Mesenchymal stem cell (in vitro differentiated cells and primary cell): ENCODE results near the gene FAM174C.

ENCODE experiments used
- DNase-seq: peaks from one replicate; pipeline ENCODE4 v3.0.0-alpha.2; 2013
- H2AFZ ChIP-seq: one replicate; pipeline ENCODE4 v1.6.1; 2013; ENCODE audit warnings: low read depth, mild to moderate bottlenecking, control low read depth, inconsistent platforms, low read length, moderate library complexity
- H2AK5ac ChIP-seq: 2 replicates; pipeline ENCODE4 v1.6.1; 2013; ENCODE audit warnings: low read length, moderate library complexity, mild to moderate bottlenecking, inconsistent platforms; ENCODE audit not compliant: severe bottlenecking
- H2BK120ac ChIP-seq: one replicate; pipeline ENCODE4 v1.6.1; 2013; ENCODE audit warnings: low read depth, mild to moderate bottlenecking, inconsistent platforms, low read length, moderate library complexity
- H2BK12ac ChIP-seq, 2 experiments: one replicate each; pipeline ENCODE4 v1.6.1; 2013; ENCODE audit warnings: inconsistent platforms in 2 of 2, low read length in 2 of 2, mild to moderate bottlenecking in 2 of 2, moderate library complexity in 2 of 2, control low read depth in 1 of 2
- H2BK15ac ChIP-seq: one replicate; pipeline ENCODE4 v1.6.1; 2013; ENCODE audit warnings: mild to moderate bottlenecking, low read depth, inconsistent platforms; ENCODE audit not compliant: poor library complexity, severe bottlenecking
- H2BK5ac ChIP-seq: 2 replicates; pipeline ENCODE4 v1.6.1; 2013; ENCODE audit warnings: low read depth, mild to moderate bottlenecking, low read length, control low read depth, inconsistent platforms; ENCODE audit not compliant: poor library complexity, severe bottlenecking
- H3K14ac ChIP-seq, 2 experiments: one replicate each; pipeline ENCODE4 v1.6.1; 2013; ENCODE audit warnings: inconsistent platforms in 2 of 2, low read length in 2 of 2, control low read depth in 1 of 2, mild to moderate bottlenecking in 1 of 2, moderate library complexity in 1 of 2
- H3K18ac ChIP-seq, 2 experiments: one replicate each; pipeline ENCODE4 v1.6.1; 2013; ENCODE audit warnings: inconsistent platforms in 2 of 2, low read length in 2 of 2, control low read depth in 1 of 2, low read depth in 1 of 2, mild to moderate bottlenecking in 1 of 2
- H3K23ac ChIP-seq, 2 experiments: one replicate each; pipeline ENCODE4 v1.6.1; 2013; ENCODE audit warnings: inconsistent platforms in 2 of 2, low read length in 2 of 2, mild to moderate bottlenecking in 2 of 2, moderate library complexity in 2 of 2, control low read depth in 1 of 2
- H3K27ac ChIP-seq: 2 replicates; pipeline ENCODE4 v1.5.1; 2013; ENCODE audit warnings: mild to moderate bottlenecking, moderate library complexity, low read length, control low read depth, inconsistent platforms; ENCODE audit not compliant: poor library complexity, severe bottlenecking
- H3K27me3 ChIP-seq, 2 experiments: 2 replicates each; pipeline versions ENCODE4 v1.6.1 to v1.7.0; 2013; ENCODE audit warnings: low read length in 2 of 2, mild to moderate bottlenecking in 2 of 2, moderate library complexity in 2 of 2, control low read depth in 1 of 2, inconsistent platforms in 1 of 2; ENCODE audit not compliant: control insufficient read depth in 1 of 2, insufficient read depth in 1 of 2
- H3K36me3 ChIP-seq, 2 experiments: 2 replicates each; pipeline versions ENCODE4 v1.6.1 to v1.7.0; 2013; ENCODE audit warnings: low read length in 2 of 2, control low read depth in 1 of 2, inconsistent platforms in 1 of 2, low read depth in 1 of 2, mild to moderate bottlenecking in 1 of 2; ENCODE audit not compliant: insufficient read depth in 2 of 2, control insufficient read depth in 1 of 2
- H3K4ac ChIP-seq, 2 experiments: one replicate each; pipeline ENCODE4 v1.6.1; 2013; ENCODE audit warnings: inconsistent platforms in 2 of 2, low read length in 2 of 2, mild to moderate bottlenecking in 2 of 2, moderate library complexity in 2 of 2, control low read depth in 1 of 2, low read depth in 1 of 2
- H3K4me1 ChIP-seq: 2 replicates; pipeline ENCODE4 v1.6.1; 2013; ENCODE audit warnings: low read depth, low read length, control low read depth; ENCODE audit not compliant: control insufficient read depth, insufficient read depth
- H3K4me2 ChIP-seq: 2 replicates; pipeline ENCODE4 v1.6.1; 2013; ENCODE audit warnings: low read length, mild to moderate bottlenecking, inconsistent platforms; ENCODE audit not compliant: poor library complexity, severe bottlenecking
- H3K4me3 ChIP-seq, 2 experiments: 2 replicates each; pipeline versions ENCODE4 v1.5.1 to v1.7.0; 2013; ENCODE audit warnings: low read length in 2 of 2, mild to moderate bottlenecking in 2 of 2, control low read depth in 1 of 2, low read depth in 1 of 2; ENCODE audit not compliant: insufficient read depth in 1 of 2
- H3K79me1 ChIP-seq: replicated peaks from 2 replicates; pipeline ENCODE4 v1.6.1; 2013; ENCODE audit warnings: mild to moderate bottlenecking, control low read depth, low read length, inconsistent platforms; ENCODE audit not compliant: poor library complexity, severe bottlenecking
- H3K9ac ChIP-seq: 2 replicates; pipeline ENCODE4 v1.7.0; 2013; ENCODE audit warnings: mild to moderate bottlenecking, low read length, moderate library complexity
- H3K9me3 ChIP-seq: 2 replicates; pipeline ENCODE4 v1.7.0; 2013; ENCODE audit warnings: mild to moderate bottlenecking, low read length; ENCODE audit not compliant: control insufficient read depth
- H4K8ac ChIP-seq: one replicate; pipeline ENCODE4 v1.6.1; 2013; ENCODE audit warnings: inconsistent platforms, mild to moderate bottlenecking, low read length, moderate library complexity
- H4K91ac ChIP-seq: one replicate; pipeline ENCODE4 v1.6.1; 2013; ENCODE audit warnings: mild to moderate bottlenecking, low read length, inconsistent platforms
- WGBS: methylation state at CpG from one replicate; pipeline ENCODE4 v1.1.7; 2013; ENCODE audit warnings: mixed read lengths; 5-methylcytosine and 5-hydroxymethylcytosine counted together

Gene FAM174C

DNA sequence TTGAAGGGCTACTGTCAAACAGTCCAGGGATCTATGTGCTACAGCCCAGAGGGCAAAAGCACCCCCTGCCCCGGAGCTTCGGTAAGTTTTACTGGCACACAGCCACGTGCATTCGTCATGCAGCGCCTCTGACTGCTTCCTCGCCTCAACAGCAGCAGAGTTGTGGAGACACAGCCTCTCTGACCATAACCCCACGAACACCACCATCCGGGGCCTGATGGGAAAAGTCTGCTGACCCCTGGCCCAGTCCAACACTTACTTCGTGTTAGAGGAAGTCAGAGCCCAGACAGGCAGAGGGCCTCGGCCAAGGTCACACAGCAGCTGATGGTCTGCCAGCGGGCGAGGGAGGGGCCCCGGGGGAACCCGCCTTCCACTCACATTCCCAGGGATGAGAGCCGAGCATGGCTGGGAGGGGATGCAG lies 42.7 kb upstream of the FAM174C start:
- Histone ChIP-seq H3K27ac (peak overlapping the region; percentile 13), H4K91ac (peak overlapping the region; percentile 43), H3K36me3 (peaks cover 20 to 79% of the 10 kb centered on the region in 2 experiments), H2BK15ac (no peak overlapping the region), H2BK12ac (peak overlapping the region in 1 of 2 experiments; percentile 2), H3K4me3 (no peak overlapping the region), H2AFZ (no peak overlapping the region), H3K23ac (peak overlapping the region in 1 of 2 experiments; percentile 47), H3K9ac (peak overlapping the region; percentile 27), H3K4me2 (peak overlapping the region; percentile 10), H3K4me1 (peaks cover 40% of the 10 kb centered on the region), H3K27me3 (no peaks in the 10 kb centered on the region), H3K18ac (peak overlapping the region in 1 of 2 experiments; percentile 13), H3K9me3 (no peaks in the 10 kb centered on the region), H3K4ac (peak overlapping the region in 1 of 2 experiments; percentile 59), H3K79me1 (peaks cover 35% of the 10 kb centered on the region), H3K14ac (no peak overlapping the region), H2AK5ac (no peak overlapping the region), H2BK120ac (no peak overlapping the region), H2BK5ac (no peak overlapping the region), H4K8ac (no peak overlapping the region)
- peak; percentile 78 for DNase-seq
- WGBS: 38% methylated on average over 14 of the region's 15 CpGs

DNA sequence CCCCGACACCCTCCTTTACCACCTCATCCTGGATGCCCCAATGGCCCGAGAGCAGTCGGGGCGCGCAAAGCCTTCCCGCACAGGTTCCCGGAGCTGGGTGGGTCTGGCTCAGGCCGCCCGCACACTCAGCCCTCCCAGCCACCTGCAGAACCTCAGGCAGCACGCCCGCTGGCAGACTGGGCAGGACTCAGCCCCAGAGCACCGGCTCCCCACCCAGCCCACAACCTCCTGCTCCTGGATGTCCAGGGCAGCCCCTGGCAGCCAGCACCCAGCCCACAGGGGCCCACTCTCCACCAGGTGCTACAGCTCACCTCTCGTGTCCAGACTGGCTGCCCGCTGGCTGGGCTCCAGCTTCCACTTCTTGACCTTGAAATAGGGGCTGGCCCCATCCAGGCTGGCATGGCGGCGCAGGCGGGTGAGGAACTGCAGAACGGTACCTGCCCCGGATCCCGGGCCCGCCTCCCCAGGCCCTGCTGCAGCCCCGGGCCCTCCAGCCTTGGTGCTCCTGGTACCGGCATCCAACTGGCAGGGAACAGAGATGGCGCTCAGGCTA lies 42.1 kb upstream of the FAM174C start:
- Histone ChIP-seq H2AK5ac (no peak overlapping the region), H2BK15ac (no peak overlapping the region), H3K4me1 (peaks cover 42% of the 10 kb centered on the region), H3K4me3 (no peak overlapping the region), H3K27me3 (no peaks in the 10 kb centered on the region), H3K79me1 (peaks cover 32% of the 10 kb centered on the region), H2BK12ac (peak overlapping the region in 1 of 2 experiments; percentile 2), H3K4me2 (no peak overlapping the region), H2BK120ac (no peak overlapping the region), H4K8ac (no peak overlapping the region), H3K9me3 (no peaks in the 10 kb centered on the region), H3K36me3 (peaks cover 20 to 74% of the 10 kb centered on the region in 2 experiments), H2AFZ (no peak overlapping the region), H3K23ac (no peak overlapping the region), H3K18ac (peak overlapping the region in 1 of 2 experiments; percentile 50), H3K14ac (no peak overlapping the region), H2BK5ac (no peak overlapping the region), H3K27ac (no peak overlapping the region), H4K91ac (peak overlapping the region; percentile 43), H3K9ac (peak overlapping the region; percentile 27), H3K4ac (peak overlapping the region in 1 of 2 experiments; percentile 59)
- DNase-seq: no peak
- WGBS: 97% methylated on average over 24 of the region's 24 CpGs

GRCh38 chr19:1234051-1234954 lies 41.0 kb upstream of the FAM174C start:
- peaks cover 44% of the 10 kb centered on the region for H3K4me1 ChIP-seq
- 96% methylated on average over 45 of the region's 45 CpGs for WGBS
- no peak overlapping the region for H2BK5ac ChIP-seq
- H3K18ac ChIP-seq: no peak overlapping the region
- H2AK5ac ChIP-seq: no peak overlapping the region
- H3K14ac ChIP-seq: no peak overlapping the region
- H3K4me2 ChIP-seq: no peak overlapping the region
- no peak overlapping the region for H2AFZ ChIP-seq
- H3K23ac ChIP-seq: no peak overlapping the region
- no peak overlapping the region for H2BK120ac ChIP-seq
- no peak overlapping the region for H4K8ac ChIP-seq
- H2BK15ac ChIP-seq: no peak overlapping the region
- no peak overlapping the region for H3K9ac ChIP-seq
- H4K91ac ChIP-seq: no peak overlapping the region
- no peak overlapping the region for H3K27ac ChIP-seq
- H3K36me3 ChIP-seq: peaks cover 20 to 63% of the 10 kb centered on the region in 2 experiments
- no peak overlapping the region for H2BK12ac ChIP-seq
- H3K79me1 ChIP-seq: peaks cover 32% of the 10 kb centered on the region
- no peak overlapping the region for H3K4me3 ChIP-seq
- no peaks in the 10 kb centered on the region for H3K9me3 ChIP-seq
- DNase-seq: no peak
- H3K4ac ChIP-seq: no peak overlapping the region
- H3K27me3 ChIP-seq: no peaks in the 10 kb centered on the region

- 97% methylated on average over 43 of the region's 43 CpGs for WGBS
- Histone ChIP-seq H3K27ac (no peak overlapping the region), H2BK15ac (no peak overlapping the region), H3K4me1 (peaks cover 50% of the 10 kb centered on the region), H3K23ac (no peak overlapping the region), H3K27me3 (no peaks in the 10 kb centered on the region), H4K8ac (no peak overlapping the region), H4K91ac (no peak overlapping the region), H3K36me3 (peaks cover 20 to 56% of the 10 kb centered on the region in 2 experiments), H3K4me2 (no peak overlapping the region), H3K4me3 (no peak overlapping the region), H3K79me1 (peaks cover 32% of the 10 kb centered on the region), H2BK12ac (no peak overlapping the region), H2AK5ac (no peak overlapping the region), H2BK120ac (no peak overlapping the region), H3K9ac (no peak overlapping the region), H3K9me3 (no peaks in the 10 kb centered on the region), H3K18ac (no peak overlapping the region), H2BK5ac (no peak overlapping the region), H3K14ac (no peak overlapping the region), H2AFZ (no peak overlapping the region), H3K4ac (no peak overlapping the region)
- DNase-seq: no peak
Measured at GRCh38 chr19:1234955-1235380, 40.4 kb upstream of the FAM174C start.
